GM18909 (cell line): ENCODE results near the gene SYMPK.
"Not testable (repeated sequence)": the region's sequence is repeated elsewhere in the genome, so short reads cannot be mapped to it uniquely, and the experiment has no call there.

Experiments
- ATAC-seq: cut with Tn5 transposase; IDR thresholded peaks from one replicate; pipeline ENCODE4 v1.9.1; 2021; ENCODE audit warnings: mild to moderate bottlenecking; ENCODE audit not compliant: unreplicated experiment, poor library complexity

Gene SYMPK

GRCh38 chr19:45814851-45815480, 48.0 kb downstream of the SYMPK start, which contains the start of gene RSPH6A:
TSS of gene RSPH6A (minus strand) at chr19:45815308. CDS start at chr19:45815176, 132 bp downstream.
- no peak for ATAC-seq

- no peak for ATAC-seq
Measured at GRCh38 chr19:45814166-45814780, 48.7 kb downstream of the SYMPK start.

GRCh38 chr19:45812297-45812696, 50.6 kb downstream of the SYMPK start:
- ATAC-seq, result no peak

DNA sequence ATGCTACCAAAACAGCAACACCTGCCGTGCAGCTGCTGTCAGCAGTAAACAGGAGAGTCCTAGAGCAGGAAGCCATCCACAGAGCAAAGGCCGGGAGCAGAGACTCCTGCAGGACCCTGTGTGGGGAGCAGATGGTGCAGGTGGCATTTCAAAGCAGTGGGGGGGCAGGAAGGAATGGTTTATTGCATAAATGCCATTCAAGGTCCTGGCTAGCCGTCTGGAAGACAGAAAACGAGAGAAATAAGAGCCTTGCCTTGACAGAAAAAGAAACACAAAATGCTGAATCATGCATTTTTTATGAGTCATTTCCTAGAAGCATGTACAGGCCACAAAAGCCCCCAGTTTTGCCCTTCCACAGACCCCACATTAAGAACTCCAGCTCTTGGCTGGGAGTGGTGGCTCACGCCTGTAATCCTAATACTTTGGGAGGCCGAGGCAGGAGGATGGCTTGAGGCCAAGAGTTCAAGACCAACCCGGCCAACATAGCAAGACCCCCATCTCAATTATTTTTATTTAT, 53.2 kb downstream of the SYMPK start:
- ATAC-seq, result no peak

DNA sequence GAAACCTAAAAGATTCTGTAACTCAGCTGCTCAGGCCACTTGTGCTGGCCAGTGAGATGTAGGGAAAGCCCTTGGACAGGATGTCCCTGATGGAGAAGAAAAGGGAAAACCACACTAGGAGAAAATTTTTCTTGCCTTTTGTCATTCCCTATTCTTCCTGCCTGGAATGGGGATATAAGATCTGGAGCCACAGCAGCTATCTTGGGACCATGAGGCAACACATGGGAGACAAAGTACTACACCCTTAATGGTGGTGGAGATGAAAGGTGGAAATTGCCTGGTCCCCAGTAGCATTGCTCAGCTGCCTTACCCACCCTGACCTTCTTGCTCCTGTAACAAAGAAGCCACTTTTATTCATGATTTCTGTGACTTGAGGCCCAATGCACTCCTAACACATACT, 57.2 kb downstream of the SYMPK start:
- no peak for ATAC-seq

- no peak for ATAC-seq
Measured at GRCh38 chr19:45804959-45805230, 58.1 kb downstream of the SYMPK start.

- no peak for ATAC-seq
Measured at GRCh38 chr19:45804140-45804958, 58.6 kb downstream of the SYMPK start.

GRCh38 chr19:45801603-45802175, 61.3 kb downstream of the SYMPK start:
- no peak for ATAC-seq

DNA sequence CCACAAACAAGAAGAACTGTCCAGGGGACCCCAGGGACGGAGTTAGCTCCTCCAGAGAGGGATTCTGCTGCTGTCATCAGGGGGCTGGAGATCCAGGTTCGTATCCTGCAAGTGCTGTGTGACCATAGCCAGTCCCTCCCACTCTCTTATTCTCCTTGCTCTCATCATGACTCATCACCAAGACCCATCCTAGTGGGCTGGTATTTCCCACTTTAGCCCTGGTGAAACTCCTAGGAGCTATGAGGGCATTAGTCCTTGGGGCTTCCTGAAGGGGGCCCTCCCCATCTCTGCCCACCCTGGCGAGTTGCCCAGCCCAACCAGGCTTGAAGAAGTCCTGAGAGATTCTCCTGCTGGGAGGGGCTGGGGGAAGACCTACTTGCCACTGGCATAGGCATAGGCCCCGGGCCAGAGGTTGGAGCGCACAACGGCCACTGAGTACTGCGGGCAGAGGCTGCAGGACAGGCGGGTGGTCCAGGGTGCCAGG, 62.8 kb downstream of the SYMPK start:
- ATAC-seq, result no peak

DNA sequence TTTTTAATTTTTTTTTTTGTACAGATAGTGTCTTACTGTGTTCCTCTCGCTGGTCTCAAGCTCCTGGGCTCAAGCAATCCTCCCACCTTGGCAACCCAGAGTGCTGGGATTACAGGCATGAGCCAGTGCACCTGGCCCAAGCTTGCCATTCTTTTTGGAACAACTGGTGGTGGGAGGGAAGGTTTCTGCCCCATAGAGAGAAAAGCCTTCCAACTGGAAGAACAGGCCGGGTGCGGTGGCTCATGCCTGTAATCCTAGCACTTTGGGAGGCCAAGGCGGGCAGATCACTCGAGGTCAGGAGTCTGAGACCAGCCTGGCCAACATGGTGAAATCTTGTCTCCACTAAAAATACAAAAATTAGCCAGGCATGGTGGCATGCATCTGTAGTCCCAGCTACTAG, 63.4 kb downstream of the SYMPK start:
- ATAC-seq, result not testable (repeated sequence)

- no peak for ATAC-seq
Measured at GRCh38 chr19:45798995-45799517, 63.9 kb downstream of the SYMPK start.

DNA sequence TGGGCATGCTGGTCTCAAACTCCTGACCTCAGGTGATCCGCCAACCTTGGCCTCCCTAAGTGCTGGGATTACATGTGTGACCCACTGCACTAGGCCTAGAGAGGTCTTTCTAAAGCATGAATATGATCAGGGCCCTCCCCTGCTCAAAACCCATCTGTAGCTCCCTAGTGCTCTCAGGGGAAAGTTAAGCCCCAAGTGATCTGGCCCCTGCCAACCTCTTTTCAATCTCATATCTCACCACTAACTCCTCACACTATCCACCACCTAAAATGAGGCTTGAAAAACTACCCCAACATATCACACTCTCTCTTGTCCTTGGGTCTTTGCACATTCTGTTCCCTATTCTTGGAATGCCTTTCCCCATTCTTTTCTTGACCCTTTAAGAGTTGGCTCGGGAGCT, 68.3 kb downstream of the SYMPK start:
- ATAC-seq, result no peak

DNA sequence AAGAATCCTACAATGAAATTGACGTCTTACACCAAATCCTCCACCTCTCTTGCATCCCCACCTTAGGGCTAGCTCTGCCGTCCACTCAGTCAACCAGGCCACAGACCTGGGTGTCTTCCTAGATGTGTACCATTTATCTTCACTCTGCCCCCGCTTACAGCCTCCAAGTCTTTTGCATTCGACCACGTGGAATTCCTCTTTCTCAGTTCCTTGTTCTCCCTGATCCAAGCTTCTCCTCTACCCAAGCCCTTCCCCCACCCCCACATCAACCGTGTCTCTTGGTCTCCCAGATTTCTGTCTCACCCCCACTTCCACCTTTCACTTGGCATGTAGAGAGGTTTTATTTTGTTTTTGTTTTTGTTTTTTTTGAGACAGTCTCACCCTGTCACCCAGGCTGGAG, 69.1 kb downstream of the SYMPK start:
- no peak for ATAC-seq

- ATAC-seq, result no peak
Measured at GRCh38 chr19:45793178-45793564, 69.8 kb downstream of the SYMPK start.

DNA sequence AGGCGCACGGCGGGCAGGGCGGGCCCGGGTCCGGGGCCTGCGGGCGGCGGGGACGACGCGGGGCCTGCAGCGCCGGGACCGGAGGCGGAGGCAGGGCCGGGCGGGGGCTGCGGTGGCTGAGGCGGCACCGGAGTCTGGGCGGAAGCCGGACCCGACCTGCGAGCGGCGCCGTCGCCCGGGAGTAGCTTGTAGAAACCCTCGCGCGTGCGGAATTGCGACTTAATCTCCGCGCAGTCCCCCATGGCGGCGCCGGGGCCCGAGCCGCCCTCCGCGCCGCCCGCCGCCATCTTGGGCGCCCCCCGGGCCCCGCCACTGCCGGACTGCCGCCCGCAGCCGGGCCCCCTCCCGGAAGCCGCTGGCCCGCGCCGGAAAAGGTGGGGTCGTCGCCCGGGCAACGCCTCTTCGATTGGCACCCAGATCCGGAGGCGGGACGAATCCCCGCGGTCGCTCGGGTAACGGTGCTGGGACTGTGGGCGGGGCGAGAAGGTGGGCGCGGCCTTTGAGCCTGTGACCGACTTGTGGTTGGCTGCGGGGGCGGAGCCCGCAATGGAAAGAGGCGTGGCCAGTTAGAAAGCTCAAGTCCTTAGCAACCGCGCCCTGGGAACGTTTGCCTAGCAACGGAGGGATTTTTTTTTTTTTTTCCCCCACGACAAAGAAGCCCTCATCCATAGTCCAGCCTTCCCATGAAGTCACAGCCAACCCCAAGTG, 70.3 kb downstream of the SYMPK start, which contains the start of gene DMWD:
Gene DMWD (minus strand): TSS at position 376 of the 708 bp plus-strand sequence. CDS start 89 bp downstream, at position 287.
- ATAC-seq, result peak; percentile 91

GRCh38 chr19:45791744-45792469, 71.0 kb downstream of the SYMPK start:
- ATAC-seq, result peak; percentile 30

GRCh38 chr19:45790942-45791341, 72.0 kb downstream of the SYMPK start:
- no peak for ATAC-seq

DNA sequence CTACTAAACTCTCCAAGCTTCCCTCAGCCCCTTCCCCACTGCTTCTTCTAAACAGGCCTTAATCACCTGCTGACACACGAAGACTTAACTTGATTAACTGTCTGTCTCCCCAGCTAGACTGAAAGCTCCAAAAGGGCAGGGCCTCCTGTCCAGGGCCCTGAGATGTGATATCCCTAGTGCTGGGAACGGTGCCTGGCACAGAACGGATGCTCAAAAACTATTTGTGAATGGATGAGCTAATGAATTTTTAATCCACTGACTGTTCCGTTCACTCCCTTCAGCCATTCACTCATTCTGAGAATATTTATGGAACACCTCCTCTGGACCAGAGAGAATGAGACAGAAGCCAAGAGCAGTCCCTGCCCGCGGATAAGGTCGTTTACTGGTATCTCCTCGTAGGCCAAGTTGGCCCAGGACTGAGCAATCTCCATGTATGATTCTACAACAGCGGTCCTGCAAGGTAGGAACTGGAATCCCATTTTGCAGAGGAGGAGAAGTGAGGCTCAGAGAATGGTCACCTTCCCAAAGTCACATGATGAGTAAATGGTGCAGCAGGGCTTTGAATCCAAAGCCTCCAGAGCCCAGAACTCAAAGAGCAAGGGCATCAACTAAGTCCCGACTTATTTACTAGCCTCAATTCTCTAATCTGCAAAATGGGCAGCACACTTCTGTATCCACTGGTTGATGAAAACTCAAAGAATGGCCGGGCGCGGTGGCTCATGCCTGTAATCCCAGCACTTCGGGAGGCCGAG, 73.7 kb downstream of the SYMPK start:
- no peak for ATAC-seq

DNA sequence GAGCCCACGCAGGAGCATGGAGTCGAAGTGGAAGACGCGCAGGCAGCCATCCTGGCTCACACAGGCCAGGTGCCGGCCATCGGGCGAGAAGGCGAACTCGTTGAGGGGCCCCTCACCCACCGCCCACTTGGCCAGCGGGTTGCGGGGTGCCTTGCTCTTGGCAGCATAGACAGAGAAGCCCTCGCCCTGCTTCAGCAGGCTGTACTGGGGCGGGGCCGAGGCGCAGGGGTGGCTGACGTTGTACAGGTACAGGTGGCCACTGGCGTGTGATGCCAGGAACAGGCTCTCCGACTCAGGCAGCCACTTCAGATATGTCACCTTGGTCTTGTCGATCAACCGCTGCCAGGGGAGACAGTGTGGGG, 76.4 kb downstream of the SYMPK start:
- ATAC-seq, result no peak
